SKM-1 (cell line): ENCODE data around the gene DOC2B.
"Not testable (repeated sequence)": the region's sequence is repeated elsewhere in the genome, so short reads cannot be mapped to it uniquely, and the experiment has no call there.

Source experiments
- DNase-seq: peaks from one replicate; lab custom pipeline; 2025; ENCODE audit not compliant: unreplicated experiment; lab: John Stamatoyannopoulos, UW

The DOC2B gene

GRCh38 chr17:213286-214105 is 32.0 kb upstream of the DOC2B start:
- DNase-seq, result no peak

- no peak for DNase-seq
These were observed 29.0 kb upstream of the DOC2B start for GRCh38 chr17:210402-210801.

- no peak for DNase-seq
These were observed 27.0 kb upstream of the DOC2B start for GRCh38 chr17:208429-208828.

GRCh38 chr17:207775-208174 is 26.3 kb upstream of the DOC2B start:
- DNase-seq, result no peak

GRCh38 chr17:206941-207560 is 25.6 kb upstream of the DOC2B start:
- no peak for DNase-seq

- DNase-seq, result not testable (repeated sequence)
These were observed 25.0 kb upstream of the DOC2B start for GRCh38 chr17:206484-206883.

GRCh38 chr17:205817-206216 is 24.4 kb upstream of the DOC2B start:
- no peak for DNase-seq

GRCh38 chr17:205148-205669 is 23.8 kb upstream of the DOC2B start:
- no peak for DNase-seq

- DNase-seq, result no peak
These were observed 23.1 kb upstream of the DOC2B start for GRCh38 chr17:204427-205147.

- no peak for DNase-seq
These were observed 21.1 kb upstream of the DOC2B start for GRCh38 chr17:202501-202951.

- not testable (repeated sequence) for DNase-seq
These were observed 20.3 kb upstream of the DOC2B start for GRCh38 chr17:201736-202135.

- not testable (repeated sequence) for DNase-seq
These were observed 19.8 kb upstream of the DOC2B start for GRCh38 chr17:201257-201656.

- DNase-seq, result no peak
These were observed 19.1 kb upstream of the DOC2B start for GRCh38 chr17:200586-200985.

GRCh38 chr17:199806-200545 is 18.5 kb upstream of the DOC2B start:
- no peak for DNase-seq

- DNase-seq, result no peak
These were observed 17.7 kb upstream of the DOC2B start for GRCh38 chr17:199191-199604.

GRCh38 chr17:198225-198624 is 16.8 kb upstream of the DOC2B start:
- DNase-seq, result not testable (repeated sequence)

GRCh38 chr17:197352-197751 is 15.9 kb upstream of the DOC2B start:
- no peak for DNase-seq

GRCh38 chr17:194828-195602 is 13.6 kb upstream of the DOC2B start:
- DNase-seq, result no peak

GRCh38 chr17:193841-194806 is 12.7 kb upstream of the DOC2B start:
- no peak for DNase-seq
